ENCODE results near the gene SLC27A5.

GRCh38 chr19:58519087-58519354 lies 7.2 kb upstream of the SLC27A5 start:
- peak; percentile 39 for TF ChIP-seq CTCF (IDR thresholded peaks at IDR 0.05; ENCODE audit: insufficient read depth, low read depth, low read length)
- TF ChIP-seq EZH2 (IDR thresholded peaks at IDR 0.05; ENCODE audit: insufficient read depth, low read length) = no peak

Data from astrocyte (in vitro differentiated cells and primary cell).